CD4-positive, alpha-beta memory T cell (primary cell): ENCODE results near the gene TSPAN14. TPM values are rescaled to one million over a fixed set of nuclear protein-coding genes. Genes with fewer than 3 reads are reported as not detected.

Source experiments
- CTCF ChIA-PET: fragments of 350-600 bp; sonication (Branson Sonifier 250); formaldehyde crosslinking; loops from one replicate; lab custom pipeline; 2021; ENCODE audit warnings: inconsistent platforms; ENCODE audit not compliant: partially characterized antibody; lab: Charles Lee
- POLR2A ChIA-PET: fragments of 350-600 bp; sonication (Branson Sonifier 250); formaldehyde crosslinking; loops from one replicate; lab custom pipeline; 2021; ENCODE audit not compliant: partially characterized antibody; lab: Charles Lee
- DNase-seq, 5 donors: peaks; one replicate each; pipeline versions ENCODE4 v3.0.0 to v3.0.0-alpha.2; 2020 to 2022; ENCODE audit warnings: mixed read lengths in 1 of 5
- H3K27ac ChIP-seq: one replicate; pipeline ENCODE4 v1.7.0; 2013; ENCODE audit warnings: low read depth, low read length
- H3K27me3 ChIP-seq: 2 replicates; pipeline ENCODE4 v1.7.0; 2013; ENCODE audit warnings: mild to moderate bottlenecking, low read length, moderate library complexity; ENCODE audit not compliant: insufficient read depth
- H3K36me3 ChIP-seq: 2 replicates; pipeline ENCODE4 v1.7.0; 2013; ENCODE audit warnings: mild to moderate bottlenecking, low read length, moderate library complexity; ENCODE audit not compliant: insufficient read depth
- H3K4me1 ChIP-seq: 2 replicates; pipeline ENCODE4 v1.7.0; 2013; ENCODE audit warnings: mild to moderate bottlenecking, low read length, moderate library complexity; ENCODE audit not compliant: insufficient read depth
- H3K4me3 ChIP-seq, 2 donors: one replicate each; pipeline ENCODE4 v1.7.0; 2013; ENCODE audit warnings: low read length in 2 of 2, mild to moderate bottlenecking in 1 of 2
- H3K9me3 ChIP-seq, 2 donors: one replicate each; pipeline ENCODE4 v1.7.0; 2013; ENCODE audit warnings: low read length in 2 of 2, control low read depth in 1 of 2; ENCODE audit not compliant: control insufficient read depth in 1 of 2
- H3K27ac Mint-ChIP-seq, 7 donors: one replicate each; pipeline ENCODE4 v1.8.0; 2020 to 2021; ENCODE audit warnings: mixed read lengths in 7 of 7, mild to moderate bottlenecking in 6 of 7, inconsistent platforms in 3 of 7, moderate library complexity in 3 of 7
- H3K27me3 Mint-ChIP-seq, 2 donors: one replicate each; pipeline ENCODE4 v1.8.0; 2020 to 2021; ENCODE audit warnings: mixed read lengths in 2 of 2
- H3K36me3 Mint-ChIP-seq, 2 donors: one replicate each; pipeline ENCODE4 v1.8.0; 2020 to 2021; ENCODE audit warnings: mixed read lengths in 2 of 2, inconsistent platforms in 1 of 2, mild to moderate bottlenecking in 1 of 2
- H3K4me1 Mint-ChIP-seq, 4 donors: one replicate each; pipeline ENCODE4 v1.8.0; 2020 to 2021; ENCODE audit warnings: mixed read lengths in 4 of 4, mild to moderate bottlenecking in 1 of 4
- H3K4me3 Mint-ChIP-seq, 8 donors: one replicate each; pipeline ENCODE4 v1.8.0; 2020 to 2021; ENCODE audit warnings: mixed read lengths in 8 of 8, mild to moderate bottlenecking in 7 of 8, moderate library complexity in 6 of 8, inconsistent platforms in 3 of 8
- H3K9me3 Mint-ChIP-seq, 8 donors: one replicate each; pipeline ENCODE4 v1.8.0; 2020 to 2021; ENCODE audit warnings: mixed read lengths in 8 of 8, mild to moderate bottlenecking in 5 of 8, inconsistent platforms in 3 of 8, moderate library complexity in 1 of 8
- intact Hi-C: fragments of 100-400 bp; cut with micrococcal nuclease; formaldehyde crosslinking; loops from one replicate; pipeline ENCODE4 v1.15.1; 2023
- polyA plus RNA-seq, 2 donors: library from polyadenylated mRNA; unstranded; fragments of 300-500 nt; fragmentation: Illumina TruSeq; gene quantifications; one replicate each; pipeline ENCODE4 v1.2.3, GENCODE V29; 2021
- total RNA-seq, 2 experiments: library from RNA; stranded (reverse); gene quantifications; one replicate each; pipeline ENCODE4 v1.2.3, GENCODE V29; 2021

Gene TSPAN14
- total and polyA plus RNA-seq, 4 experiments from 2014 or later = 148 to 246 (median 152) TPM

DNA sequence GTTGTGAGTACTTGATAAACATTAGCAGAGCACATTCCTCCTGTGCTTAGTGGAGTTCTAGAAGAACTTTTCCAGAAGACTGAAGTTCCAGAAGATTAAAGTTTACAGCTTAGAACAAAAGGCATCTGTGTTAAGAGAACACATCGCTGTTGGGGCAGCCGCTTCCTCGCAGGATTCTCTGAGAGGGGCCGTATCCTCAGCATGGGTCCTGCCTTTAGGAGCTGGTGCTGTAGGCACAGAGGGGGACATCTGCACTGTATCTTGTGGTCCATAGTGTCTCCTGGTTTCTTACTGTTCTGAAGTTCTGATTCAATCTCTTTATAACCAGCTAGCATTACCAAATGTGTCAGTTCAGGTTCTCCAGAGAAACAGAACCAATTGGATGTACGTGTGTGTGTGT is 99.9 kb downstream of the TSPAN14 start:
- Histone ChIP-seq H3K9me3 (no peaks in the 10 kb centered on the region), H3K36me3 (no peaks in the 10 kb centered on the region), H3K4me3 (no peak overlapping the region), H3K4me1 (no peaks in the 10 kb centered on the region), H3K27ac (no peak overlapping the region), H3K27me3 (no peaks in the 10 kb centered on the region)
- Mint-ChIP-seq H3K9me3 (no peaks in the 10 kb centered on the region), H3K27ac (no peak overlapping the region), H3K4me3 (no peak overlapping the region), H3K27me3 (peaks cover 0 to 4% of the 10 kb centered on the region in 2 donors), H3K36me3 (no peaks in the 10 kb centered on the region), H3K4me1 (no peaks in the 10 kb centered on the region)
- intact Hi-C loops = no loop called here
- POLR2A ChIA-PET = no interaction called here
- DNase-seq = no peak
- CTCF ChIA-PET = no interaction called here

DNA sequence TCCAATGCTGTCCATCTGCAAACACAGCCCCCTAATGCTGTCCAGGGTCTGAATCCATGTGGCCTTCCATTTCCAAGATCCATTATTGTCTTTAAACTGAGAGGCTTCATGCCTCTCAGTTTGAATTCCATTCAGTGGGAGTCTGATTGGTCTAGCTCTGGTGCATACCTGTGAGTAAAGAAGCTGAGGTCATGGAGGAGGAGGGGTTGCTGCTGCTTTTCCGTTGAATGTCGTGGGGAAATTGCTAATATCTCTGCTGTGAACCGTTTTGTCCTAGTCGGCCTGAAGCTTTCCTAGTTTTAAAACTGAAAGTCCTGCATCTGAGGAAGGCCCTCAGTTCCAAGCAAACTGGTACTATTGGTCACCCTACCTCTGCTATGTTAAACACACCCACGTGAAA is 101.3 kb downstream of the TSPAN14 start:
- peak overlapping the region in 1 of 7 donors; percentile 42 for H3K27ac Mint-ChIP-seq
- intact Hi-C loops = no loop called here
- no peaks in the 10 kb centered on the region for H3K36me3 Mint-ChIP-seq
- no peaks in the 10 kb centered on the region for H3K4me1 ChIP-seq
- DNase-seq = no peak
- ChIA-PET POLR2A (no interaction called here), CTCF (interaction anchor here (0.6 to 1.1 kb wide), 2 partner anchors 41 to 509 kb away, joined by 3 read pairs; no protein-coding TSS in a partner anchor)
- no peak overlapping the region for H3K4me3 Mint-ChIP-seq
- H3K4me3 ChIP-seq = no peak overlapping the region
- no peaks in the 10 kb centered on the region for H3K27me3 ChIP-seq
- no peak overlapping the region for H3K27ac ChIP-seq
- no peaks in the 10 kb centered on the region for H3K9me3 ChIP-seq
- H3K4me1 Mint-ChIP-seq = no peaks in the 10 kb centered on the region
- H3K27me3 Mint-ChIP-seq = peaks cover 0 to 4% of the 10 kb centered on the region in 2 donors
- H3K36me3 ChIP-seq = no peaks in the 10 kb centered on the region
- H3K9me3 Mint-ChIP-seq = no peaks in the 10 kb centered on the region

DNA sequence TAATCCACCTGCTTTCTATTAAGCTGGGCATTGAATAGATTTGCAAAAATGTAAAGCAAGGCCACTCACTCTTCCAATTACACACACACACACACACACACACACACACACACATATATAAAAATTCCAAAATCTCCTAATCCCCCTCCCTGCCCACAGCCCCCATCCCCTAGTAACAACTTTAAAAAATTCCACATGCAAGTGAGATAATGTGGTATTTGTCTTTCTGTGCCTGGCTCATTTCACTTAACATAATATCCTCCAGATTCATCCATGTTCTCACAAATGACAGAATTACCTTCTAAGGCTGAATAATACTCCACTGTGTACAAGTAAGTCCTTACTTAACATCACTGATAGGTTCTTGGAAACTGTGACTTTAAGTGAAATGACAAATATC is 107.8 kb downstream of the TSPAN14 start:
- Mint-ChIP-seq H3K36me3 (no peaks in the 10 kb centered on the region), H3K9me3 (no peaks in the 10 kb centered on the region), H3K27me3 (peaks cover 6 to 8% of the 10 kb centered on the region in 2 donors), H3K4me1 (no peaks in the 10 kb centered on the region), H3K4me3 (no peak overlapping the region), H3K27ac (no peak overlapping the region)
- POLR2A ChIA-PET = no interaction called here
- no peak for DNase-seq
- Histone ChIP-seq H3K9me3 (no peaks in the 10 kb centered on the region), H3K27me3 (no peaks in the 10 kb centered on the region), H3K4me1 (no peaks in the 10 kb centered on the region), H3K36me3 (no peaks in the 10 kb centered on the region), H3K4me3 (no peak overlapping the region), H3K27ac (no peak overlapping the region)
- CTCF ChIA-PET = no interaction called here
- intact Hi-C loops = no loop called here

DNA sequence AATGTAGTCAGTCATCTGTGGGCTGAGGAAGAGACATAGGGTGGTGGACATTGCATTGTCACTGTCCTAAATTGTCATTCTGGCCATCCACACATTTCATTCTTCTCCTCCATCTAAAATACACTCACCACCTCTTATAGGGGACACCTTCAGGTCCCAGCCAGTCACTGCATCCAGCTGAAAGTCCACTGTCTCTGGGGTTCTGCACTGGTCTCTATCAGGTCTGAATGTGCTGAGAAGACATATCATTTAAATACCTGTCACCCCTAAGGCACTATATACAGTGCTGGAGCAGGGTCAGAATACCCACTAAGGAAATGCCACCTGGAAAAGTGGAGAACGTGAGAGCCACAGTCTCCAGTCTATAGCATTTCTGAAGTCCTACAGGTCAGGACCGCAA is 113.2 kb downstream of the TSPAN14 start:
- intact Hi-C loops = no loop called here
- no peak overlapping the region for H3K4me3 ChIP-seq
- no peak overlapping the region for H3K27ac Mint-ChIP-seq
- DNase-seq = no peak
- H3K36me3 ChIP-seq = no peaks in the 10 kb centered on the region
- POLR2A ChIA-PET = no interaction called here
- H3K36me3 Mint-ChIP-seq = no peaks in the 10 kb centered on the region
- H3K9me3 Mint-ChIP-seq = no peaks in the 10 kb centered on the region
- CTCF ChIA-PET = no interaction called here
- no peaks in the 10 kb centered on the region for H3K4me1 Mint-ChIP-seq
- H3K4me3 Mint-ChIP-seq = no peak overlapping the region
- H3K9me3 ChIP-seq = no peaks in the 10 kb centered on the region
- H3K27ac ChIP-seq = no peak overlapping the region
- H3K27me3 ChIP-seq = peaks cover 3% of the 10 kb centered on the region
- H3K4me1 ChIP-seq = no peaks in the 10 kb centered on the region
- H3K27me3 Mint-ChIP-seq = peaks cover 13 to 19% of the 10 kb centered on the region in 2 donors

DNA sequence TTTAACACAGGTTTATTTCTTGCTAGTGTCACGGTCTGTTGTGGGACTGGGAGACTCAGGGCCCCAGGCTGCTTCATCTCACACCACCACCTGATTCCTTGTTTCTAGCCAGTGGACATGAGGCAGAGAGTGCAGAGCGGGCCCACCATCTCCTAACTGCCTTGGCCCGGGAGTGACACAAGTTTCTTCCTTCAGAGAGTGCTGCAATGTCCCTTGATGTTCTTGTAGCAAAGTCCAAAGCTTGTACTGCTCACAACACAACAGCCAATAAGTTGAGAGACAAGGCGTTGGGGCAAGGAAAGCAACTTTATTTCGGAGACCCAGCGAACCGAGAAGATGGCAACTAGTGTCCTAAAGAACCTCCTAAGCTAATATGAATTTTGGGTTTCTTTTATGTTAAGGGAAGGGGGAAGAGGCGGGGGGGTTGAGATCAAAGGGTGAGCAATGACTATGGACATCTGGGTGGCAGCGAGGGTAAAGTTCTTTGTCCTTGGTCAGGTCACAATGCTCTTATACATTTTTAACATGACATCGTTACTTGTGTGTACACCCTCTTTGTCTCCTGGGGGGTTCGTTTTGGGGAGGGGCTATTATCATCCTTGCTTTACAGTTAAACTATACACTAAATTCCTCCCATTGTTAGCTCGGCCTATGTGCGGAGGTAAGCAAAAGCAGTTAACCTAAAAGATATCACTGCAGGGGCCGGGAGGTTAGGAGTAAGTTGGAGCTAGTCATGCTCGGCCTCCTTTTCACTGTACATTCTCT is 115.2 kb downstream of the TSPAN14 start:
- Histone ChIP-seq H3K27ac (no peak overlapping the region), H3K4me3 (no peak overlapping the region), H3K4me1 (no peaks in the 10 kb centered on the region), H3K36me3 (no peaks in the 10 kb centered on the region), H3K9me3 (no peaks in the 10 kb centered on the region), H3K27me3 (peaks cover 3% of the 10 kb centered on the region)
- Mint-ChIP-seq H3K27ac (no peak overlapping the region), H3K4me3 (no peak overlapping the region), H3K27me3 (peaks cover 10 to 13% of the 10 kb centered on the region in 2 donors), H3K9me3 (no peaks in the 10 kb centered on the region), H3K4me1 (no peaks in the 10 kb centered on the region), H3K36me3 (no peaks in the 10 kb centered on the region)
- CTCF ChIA-PET = no interaction called here
- no peak for DNase-seq
- intact Hi-C loops = no loop called here
- POLR2A ChIA-PET = no interaction called here

DNA sequence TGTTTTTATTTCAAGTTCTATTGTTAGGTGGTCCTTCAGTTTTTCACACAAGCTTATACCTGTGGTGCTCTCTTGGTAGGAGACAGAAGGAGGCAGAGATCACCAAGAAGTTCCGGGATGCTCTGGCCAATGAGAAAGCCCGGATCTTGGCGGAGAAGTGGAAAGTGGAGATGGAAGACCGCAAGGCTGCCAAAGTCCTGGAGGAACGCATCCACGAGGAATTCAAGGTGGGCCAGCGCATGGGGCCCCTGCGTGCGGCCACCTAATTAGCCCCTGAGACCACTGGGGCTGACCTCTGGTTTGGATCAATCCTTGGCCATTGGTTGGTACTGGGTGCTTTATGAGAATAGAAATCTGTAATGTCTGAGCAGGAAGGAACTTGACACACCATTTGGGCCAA is 117.2 kb downstream of the TSPAN14 start:
- no peaks in the 10 kb centered on the region for H3K9me3 ChIP-seq
- peaks cover 8 to 13% of the 10 kb centered on the region in 2 donors for H3K27me3 Mint-ChIP-seq
- intact Hi-C loops = no loop called here
- H3K4me3 ChIP-seq = no peak overlapping the region
- no peaks in the 10 kb centered on the region for H3K4me1 Mint-ChIP-seq
- peaks cover 3% of the 10 kb centered on the region for H3K27me3 ChIP-seq
- no peak overlapping the region for H3K4me3 Mint-ChIP-seq
- no peak for DNase-seq
- no peak overlapping the region for H3K27ac Mint-ChIP-seq
- no peaks in the 10 kb centered on the region for H3K4me1 ChIP-seq
- no peak overlapping the region for H3K27ac ChIP-seq
- no peaks in the 10 kb centered on the region for H3K36me3 Mint-ChIP-seq
- POLR2A ChIA-PET = no interaction called here
- no peaks in the 10 kb centered on the region for H3K36me3 ChIP-seq
- no peaks in the 10 kb centered on the region for H3K9me3 Mint-ChIP-seq
- CTCF ChIA-PET = no interaction called here

DNA sequence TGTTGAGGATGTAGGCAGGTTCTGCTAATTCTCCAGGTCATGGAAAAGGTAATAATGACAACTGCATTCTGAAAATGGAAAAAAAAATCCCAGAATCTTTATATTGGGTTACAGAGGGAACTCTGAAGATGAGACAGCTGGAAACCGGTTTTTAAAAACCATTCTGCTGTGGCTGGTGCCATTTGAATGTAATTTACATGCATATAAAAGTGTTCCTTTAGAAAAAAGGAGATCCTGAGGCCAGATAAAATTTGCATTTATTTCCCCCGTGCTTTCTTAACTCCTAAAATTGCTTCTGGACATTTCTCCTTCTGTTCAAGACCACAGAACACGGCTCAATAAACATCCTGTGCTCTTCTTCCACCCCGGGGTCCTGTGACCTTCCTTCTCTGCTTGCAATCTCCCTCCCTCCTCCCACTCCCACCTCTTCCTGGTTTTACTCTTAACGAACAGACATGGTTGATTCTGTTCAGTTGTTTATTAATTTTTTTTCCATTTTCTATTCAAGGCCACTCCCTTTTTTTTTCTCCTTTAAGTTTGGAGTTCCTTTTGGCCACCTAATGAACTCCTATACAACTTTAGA is 125.2 kb downstream of the TSPAN14 start:
- intact Hi-C loops = no loop called here
- peaks cover 5 to 7% of the 10 kb centered on the region in 2 donors for H3K27me3 Mint-ChIP-seq
- H3K9me3 Mint-ChIP-seq = peaks cover 0 to 5% (median 0%) of the 10 kb centered on the region in 8 donors
- Histone ChIP-seq H3K9me3 (no peaks in the 10 kb centered on the region), H3K36me3 (no peaks in the 10 kb centered on the region), H3K4me1 (no peaks in the 10 kb centered on the region), H3K27me3 (no peaks in the 10 kb centered on the region), H3K27ac (no peak overlapping the region), H3K4me3 (no peak overlapping the region)
- peaks cover 0 to 4% of the 10 kb centered on the region in 2 donors for H3K36me3 Mint-ChIP-seq
- ChIA-PET CTCF (interaction anchor here (1.2 kb wide), 1 partner anchor 135 kb away, joined by 3 read pairs; no protein-coding TSS in a partner anchor), POLR2A (no interaction called here)
- peaks cover 0 to 1% (median 0%) of the 10 kb centered on the region in 4 donors for H3K4me1 Mint-ChIP-seq
- no peak for DNase-seq
- peak overlapping the region in 1 of 7 donors; percentile 5 for H3K27ac Mint-ChIP-seq
- no peak overlapping the region for H3K4me3 Mint-ChIP-seq
